Sigmoid colon (tissue), 4 donors: ENCODE results near the gene UGT2B11.
"Not testable (repeated sequence)": the region's sequence is repeated elsewhere in the genome, so short reads cannot be mapped to it uniquely, and the experiment has no call there.

Source experiments
- EP300 ChIP-seq, 4 donors: sonication (generic); formaldehyde crosslinking; IDR thresholded peaks; one replicate each; pipeline ENCODE4 v1.6.1; 2017; ENCODE audit warnings: antibody characterized with exemption in 4 of 4
- POLR2A ChIP-seq, 2 donors: fragments of 450-650 bp; IDR thresholded peaks; one replicate each; pipeline ENCODE4 v1.6.1; 2016; ENCODE audit warnings: antibody characterized with exemption in 2 of 2, mild to moderate bottlenecking in 2 of 2, moderate library complexity in 2 of 2
- POLR2AphosphoS5 ChIP-seq, 4 donors: sonication (generic); formaldehyde crosslinking; IDR thresholded peaks; one replicate each; pipeline ENCODE4 v1.6.1; 2017; ENCODE audit warnings: antibody characterized with exemption in 4 of 4
- TF ChIP-seq, protein P1 (sequence below), 4 experiments: fragments of 450-650 bp in 3 of 4; fragments of 200-600 bp in 1 of 4; IDR thresholded peaks; one replicate each; pipeline ENCODE4 v1.5.1; 2016 to 2019; ENCODE audit warnings: antibody characterized with exemption in 4 of 4, mild to moderate bottlenecking in 3 of 4, moderate library complexity in 2 of 4

DNA sequence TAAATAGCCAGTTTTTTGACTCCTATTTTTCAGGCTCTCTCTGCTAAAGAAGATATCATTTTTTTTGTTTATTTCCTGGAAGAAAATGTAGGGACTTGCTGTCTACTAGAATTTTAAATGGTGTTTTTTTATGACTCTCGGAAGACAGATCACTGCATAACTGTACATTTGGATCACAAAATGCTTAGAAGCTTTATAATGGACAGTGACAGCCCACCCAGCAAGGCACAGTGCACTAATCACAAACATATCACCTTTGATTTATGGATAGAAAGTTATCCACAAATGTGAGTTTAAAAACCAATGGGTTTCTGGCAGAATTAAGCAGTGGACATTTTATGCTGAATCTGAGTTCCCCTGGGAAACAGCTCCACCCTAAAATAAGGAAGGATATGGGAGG is 48.8 kb downstream of the UGT2B11 start:
- TF ChIP-seq POLR2A, EP300, POLR2AphosphoS5 (IDR thresholded peaks at IDR 0.05): not testable (repeated sequence)
- TF ChIP-seq, protein P1, sequence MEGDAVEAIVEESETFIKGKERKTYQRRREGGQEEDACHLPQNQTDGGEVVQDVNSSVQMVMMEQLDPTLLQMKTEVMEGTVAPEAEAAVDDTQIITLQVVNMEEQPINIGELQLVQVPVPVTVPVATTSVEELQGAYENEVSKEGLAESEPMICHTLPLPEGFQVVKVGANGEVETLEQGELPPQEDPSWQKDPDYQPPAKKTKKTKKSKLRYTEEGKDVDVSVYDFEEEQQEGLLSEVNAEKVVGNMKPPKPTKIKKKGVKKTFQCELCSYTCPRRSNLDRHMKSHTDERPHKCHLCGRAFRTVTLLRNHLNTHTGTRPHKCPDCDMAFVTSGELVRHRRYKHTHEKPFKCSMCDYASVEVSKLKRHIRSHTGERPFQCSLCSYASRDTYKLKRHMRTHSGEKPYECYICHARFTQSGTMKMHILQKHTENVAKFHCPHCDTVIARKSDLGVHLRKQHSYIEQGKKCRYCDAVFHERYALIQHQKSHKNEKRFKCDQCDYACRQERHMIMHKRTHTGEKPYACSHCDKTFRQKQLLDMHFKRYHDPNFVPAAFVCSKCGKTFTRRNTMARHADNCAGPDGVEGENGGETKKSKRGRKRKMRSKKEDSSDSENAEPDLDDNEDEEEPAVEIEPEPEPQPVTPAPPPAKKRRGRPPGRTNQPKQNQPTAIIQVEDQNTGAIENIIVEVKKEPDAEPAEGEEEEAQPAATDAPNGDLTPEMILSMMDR (IDR thresholded peaks at IDR 0.05) = not testable (repeated sequence)
